Choroid plexus epithelial cell (primary cell): Measurements from ENCODE around the gene ASCC1.

Source experiments
- DNase-seq: peaks from one replicate; pipeline ENCODE4 v3.0.0-alpha.2; 2010; ENCODE audit warnings: low read depth
- H3K4me3 ChIP-seq: 2 replicates; pipeline ENCODE4 v1.5.1; 2011; ENCODE audit warnings: low read depth, mild to moderate bottlenecking, control low read depth, low read length, moderate library complexity
- TF ChIP-seq, protein P1 (sequence below): conservative IDR thresholded peaks from 2 replicates; pipeline ENCODE4 v1.5.1; 2011; ENCODE audit warnings: low read depth, mild to moderate bottlenecking, control low read depth, inconsistent platforms, low read length, moderate library complexity

The ASCC1 gene

GRCh38 chr10:72049472-72049871, 166.6 kb downstream of the ASCC1 start:
- TF ChIP-seq, protein P1, sequence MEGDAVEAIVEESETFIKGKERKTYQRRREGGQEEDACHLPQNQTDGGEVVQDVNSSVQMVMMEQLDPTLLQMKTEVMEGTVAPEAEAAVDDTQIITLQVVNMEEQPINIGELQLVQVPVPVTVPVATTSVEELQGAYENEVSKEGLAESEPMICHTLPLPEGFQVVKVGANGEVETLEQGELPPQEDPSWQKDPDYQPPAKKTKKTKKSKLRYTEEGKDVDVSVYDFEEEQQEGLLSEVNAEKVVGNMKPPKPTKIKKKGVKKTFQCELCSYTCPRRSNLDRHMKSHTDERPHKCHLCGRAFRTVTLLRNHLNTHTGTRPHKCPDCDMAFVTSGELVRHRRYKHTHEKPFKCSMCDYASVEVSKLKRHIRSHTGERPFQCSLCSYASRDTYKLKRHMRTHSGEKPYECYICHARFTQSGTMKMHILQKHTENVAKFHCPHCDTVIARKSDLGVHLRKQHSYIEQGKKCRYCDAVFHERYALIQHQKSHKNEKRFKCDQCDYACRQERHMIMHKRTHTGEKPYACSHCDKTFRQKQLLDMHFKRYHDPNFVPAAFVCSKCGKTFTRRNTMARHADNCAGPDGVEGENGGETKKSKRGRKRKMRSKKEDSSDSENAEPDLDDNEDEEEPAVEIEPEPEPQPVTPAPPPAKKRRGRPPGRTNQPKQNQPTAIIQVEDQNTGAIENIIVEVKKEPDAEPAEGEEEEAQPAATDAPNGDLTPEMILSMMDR, result no peak
- no peak for DNase-seq

DNA sequence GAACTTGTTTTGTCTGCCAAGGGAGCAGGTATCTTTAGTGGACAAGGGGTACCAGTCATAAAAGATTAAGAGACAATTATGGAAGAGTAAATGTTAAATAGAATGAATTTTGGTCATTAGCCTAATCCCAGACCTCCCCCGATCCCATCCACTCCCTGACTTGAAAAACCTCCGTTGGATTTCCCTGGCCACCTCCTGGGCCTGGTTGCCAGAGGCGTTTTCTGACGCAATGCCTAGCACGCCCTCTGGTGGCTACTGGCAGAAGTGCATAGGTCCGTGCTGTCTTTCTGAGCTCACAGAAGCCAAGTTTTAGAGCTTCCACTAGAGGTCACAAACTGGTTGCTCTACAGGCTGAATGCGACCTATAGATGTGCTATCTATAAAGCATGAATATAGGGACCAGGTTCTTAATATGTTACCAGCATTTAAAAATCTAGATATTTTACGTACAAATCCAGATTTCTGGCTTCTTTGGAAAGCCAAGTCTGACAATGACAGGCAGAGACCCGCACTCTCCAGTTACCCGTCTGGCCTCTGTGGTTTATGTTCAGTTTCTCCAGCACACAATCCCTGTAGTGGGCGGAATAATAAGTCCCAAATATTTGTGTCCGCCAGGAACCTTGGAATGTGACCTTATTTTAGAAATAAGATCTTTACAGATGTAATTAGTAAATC, 167.5 kb downstream of the ASCC1 start:
- no peak overlapping the region for H3K4me3 ChIP-seq
- DNase-seq, result peak; percentile 96
- TF ChIP-seq, protein P1, result peak; percentile 100

More at GRCh38 chr10:72049472-72049871, 166.6 kb downstream of the ASCC1 start:
- no peak overlapping the region for H3K4me3 ChIP-seq
